AG09319 (cell line): ENCODE measurements around the gene DHX30.
"Not testable (repeated sequence)": the region's sequence is repeated elsewhere in the genome, so short reads cannot be mapped to it uniquely, and the experiment has no call there.

Source experiments
- DNase-seq: peaks from one replicate; pipeline ENCODE4 v3.0.0-alpha.2; 2010; ENCODE audit warnings: low read depth; ENCODE audit errors: extremely low read depth
- CTCF ChIP-seq: IDR thresholded peaks from 2 replicates; pipeline ENCODE4 v1.5.1; 2011; ENCODE audit warnings: low read depth, mild to moderate bottlenecking, inconsistent platforms, low read length, moderate library complexity

DHX30 gene

GRCh38 chr3:47802734-47803479 lies at the start of gene DHX30:
DHX30 (plus strand) TSS chr3:47803138; CDS start chr3:47810684, 7,546 bp downstream.
- DNase-seq, result no peak
- no peak for TF ChIP-seq CTCF

GRCh38 chr3:47758261-47759025 lies 44.5 kb upstream of the DHX30 start:
- no peak for TF ChIP-seq CTCF
- no peak for DNase-seq

GRCh38 chr3:47760207-47760606 lies 42.7 kb upstream of the DHX30 start:
- not testable (repeated sequence) for DNase-seq

GRCh38 chr3:47761046-47761445 lies 41.9 kb upstream of the DHX30 start:
- no peak for TF ChIP-seq CTCF
- no peak for DNase-seq

GRCh38 chr3:47762233-47762632 lies 40.7 kb upstream of the DHX30 start:
- no peak for DNase-seq
- TF ChIP-seq CTCF, result no peak

GRCh38 chr3:47766186-47766585 lies 36.8 kb upstream of the DHX30 start:
- no peak for DNase-seq
- no peak for TF ChIP-seq CTCF

GRCh38 chr3:47772047-47772446 lies 30.9 kb upstream of the DHX30 start:
- no peak for DNase-seq
- TF ChIP-seq CTCF, result no peak
